ENCODE data around the gene RASA1.

DNA sequence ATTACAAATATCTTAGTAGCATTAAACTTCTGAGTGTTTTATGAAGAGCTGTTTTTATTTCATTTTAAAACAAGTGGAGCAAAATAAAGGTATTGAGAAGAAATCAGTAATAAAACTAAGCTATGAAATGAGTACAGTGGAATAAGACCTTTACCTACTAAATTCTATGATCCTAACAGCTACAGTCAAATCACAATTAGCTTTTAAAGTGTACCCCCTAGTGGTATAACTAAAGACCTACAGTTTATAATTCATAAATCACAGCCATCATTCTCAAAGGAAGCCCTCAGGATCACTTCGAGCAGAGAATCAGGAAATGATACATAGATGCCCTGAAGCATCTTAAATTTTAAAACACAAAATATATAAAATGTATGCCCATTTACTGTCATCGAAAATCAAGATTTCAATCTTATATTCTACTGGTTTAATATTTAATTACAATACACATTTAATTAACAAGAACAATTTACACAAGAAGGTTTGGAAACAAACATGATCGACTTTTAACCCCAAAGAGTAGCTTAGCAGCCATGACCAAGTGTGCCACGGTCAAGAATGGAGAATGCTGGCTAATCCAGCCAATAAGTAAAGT, 132.7 kb downstream of the RASA1 start:
- no peak for TF ChIP-seq POLR2A (IDR thresholded peaks at IDR 0.05; ENCODE audit: low read length)
- TF ChIP-seq GATA1 (IDR thresholded peaks at IDR 0.05; ENCODE audit: low read depth, low read length), result no peak

All from erythroblast (primary cell).